Left ventricle myocardium inferior (tissue), 1 donor: ENCODE data around the gene TEX11. TPM values are rescaled to one million over a fixed set of nuclear protein-coding genes. Genes with fewer than 3 reads are reported as not detected.
A peak's percentile ranks its signal among the peaks of the same experiment; 100 is the strongest.
"Not testable (repeated sequence)": the region's sequence is repeated elsewhere in the genome, so short reads cannot be mapped to it uniquely, and the experiment has no call there.

ENCODE experiments used
- DNase-seq: peaks from one replicate; pipeline ENCODE4 v3.0.0-alpha.2; 2020
- H3K27ac ChIP-seq: fragments of 200-600 bp; replicated peaks from 2 replicates; pipeline ENCODE4 v1.8.0; 2021
- H3K27me3 ChIP-seq: fragments of 200-600 bp; 2 replicates; pipeline ENCODE4 v1.8.0; 2021; ENCODE audit warnings: low read depth
- H3K36me3 ChIP-seq: fragments of 200-600 bp; 2 replicates; pipeline ENCODE4 v1.8.0; 2021
- H3K4me1 ChIP-seq: fragments of 200-600 bp; 2 replicates; pipeline ENCODE4 v1.8.0; 2021
- H3K4me3 ChIP-seq: fragments of 200-600 bp; 2 replicates; pipeline ENCODE4 v1.8.0; 2021; ENCODE audit warnings: mild to moderate bottlenecking, moderate library complexity
- H3K9me3 ChIP-seq: fragments of 200-600 bp; replicated peaks from 2 replicates; pipeline ENCODE4 v1.8.0; 2021
- CTCF ChIP-seq: fragments of 200-600 bp; IDR thresholded peaks from 2 replicates; pipeline ENCODE4 v1.8.0; 2021; ENCODE audit warnings: antibody characterized with exemption, mild to moderate bottlenecking, borderline replicate concordance
- intact Hi-C: fragments of 100-400 bp; cut with micrococcal nuclease; formaldehyde crosslinking; loops from one replicate; pipeline ENCODE4 v1.11.0; 2022
- total RNA-seq: library from RNA; stranded (reverse); fragmentation: NEBNext Ultra II Directional; extraction: Animal tissue kit (Norgen Biotek cat#: 25700); gene quantifications from one replicate; pipeline ENCODE4 v1.2.1, GENCODE V29; 2021
- donor health status: DM: no; HTN: yes; CAD: no; lungs with severe emphysema.

Gene TEX11
- total RNA-seq, 1 donor from 2014 or later = not detected

- intact Hi-C loops = no loop called here
- H3K9me3 ChIP-seq = no peaks in the 10 kb centered on the region
- TF ChIP-seq CTCF = no peak
- H3K4me3 ChIP-seq = no peak overlapping the region
- DNase-seq = no peak
- H3K36me3 ChIP-seq = no peaks in the 10 kb centered on the region
- no peak overlapping the region for H3K27ac ChIP-seq
- H3K4me1 ChIP-seq = no peaks in the 10 kb centered on the region
- H3K27me3 ChIP-seq = no peaks in the 10 kb centered on the region
Measured at GRCh38 chrX:70774223-70774622, 134.3 kb downstream of the TEX11 start.

- no peaks in the 10 kb centered on the region for H3K27me3 ChIP-seq
- H3K36me3 ChIP-seq = no peaks in the 10 kb centered on the region
- no peaks in the 10 kb centered on the region for H3K9me3 ChIP-seq
- no peak overlapping the region for H3K4me3 ChIP-seq
- H3K4me1 ChIP-seq = no peaks in the 10 kb centered on the region
- H3K27ac ChIP-seq = no peak overlapping the region
- intact Hi-C loops = no loop called here
- no peak for DNase-seq
- TF ChIP-seq CTCF = peak; percentile 53
Measured at GRCh38 chrX:70769659-70770227, 138.8 kb downstream of the TEX11 start.

GRCh38 chrX:70762285-70762684 lies 146.2 kb downstream of the TEX11 start:
- Histone ChIP-seq H3K4me1 (no peaks in the 10 kb centered on the region), H3K36me3 (no peaks in the 10 kb centered on the region), H3K4me3 (no peak overlapping the region), H3K9me3 (no peaks in the 10 kb centered on the region), H3K27ac (no peak overlapping the region), H3K27me3 (no peaks in the 10 kb centered on the region)
- DNase-seq = no peak
- no peak for TF ChIP-seq CTCF
- intact Hi-C loops = no loop called here

- no peaks in the 10 kb centered on the region for H3K36me3 ChIP-seq
- no peak overlapping the region for H3K27ac ChIP-seq
- DNase-seq = no peak
- H3K9me3 ChIP-seq = no peaks in the 10 kb centered on the region
- intact Hi-C loops = no loop called here
- H3K4me1 ChIP-seq = no peaks in the 10 kb centered on the region
- TF ChIP-seq CTCF = no peak
- H3K4me3 ChIP-seq = no peak overlapping the region
- no peaks in the 10 kb centered on the region for H3K27me3 ChIP-seq
Measured at GRCh38 chrX:70755850-70756249, 152.7 kb downstream of the TEX11 start.

- H3K9me3 ChIP-seq = no peaks in the 10 kb centered on the region
- intact Hi-C loops = no loop called here
- H3K36me3 ChIP-seq = no peaks in the 10 kb centered on the region
- H3K27ac ChIP-seq = no peak overlapping the region
- H3K4me3 ChIP-seq = no peak overlapping the region
- TF ChIP-seq CTCF = no peak
- no peaks in the 10 kb centered on the region for H3K27me3 ChIP-seq
- no peak for DNase-seq
- H3K4me1 ChIP-seq = no peaks in the 10 kb centered on the region
Measured at GRCh38 chrX:70754169-70754848, 154.2 kb downstream of the TEX11 start.

GRCh38 chrX:70733774-70734173 lies 174.7 kb downstream of the TEX11 start:
- H3K4me1 ChIP-seq, intact Hi-C loops, H3K27ac ChIP-seq, H3K4me3 ChIP-seq, H3K27me3 ChIP-seq, H3K36me3 ChIP-seq, DNase-seq, H3K9me3 ChIP-seq: not testable (repeated sequence)

- not testable (repeated sequence) for H3K27me3 ChIP-seq
Measured at GRCh38 chrX:70727961-70728360, 180.6 kb downstream of the TEX11 start.

More at GRCh38 chrX:70727961-70728360, 180.6 kb downstream of the TEX11 start:
- H3K36me3 ChIP-seq, H3K4me1 ChIP-seq, H3K9me3 ChIP-seq, intact Hi-C loops, H3K4me3 ChIP-seq, DNase-seq, H3K27ac ChIP-seq: not testable (repeated sequence)
